ENCODE measurements around the gene MTMR6. TPM values are rescaled to one million over a fixed set of nuclear protein-coding genes. Genes with fewer than 3 reads are reported as not detected.

The MTMR6 gene
- total RNA-seq, 4 donors from 2014 or later: 15.3 to 20.5 (median 17.8) TPM

- TF ChIP-seq CTCF (IDR thresholded peaks at IDR 0.05): no peak
- no peak for ATAC-seq (ENCODE audit: low FRiP score)
- no peak for DNase-seq (ENCODE audit: low spot score)
Measured at GRCh38 chr13:25196971-25197370, 90.3 kb downstream of the MTMR6 start.

Other genes starting within 250 kb of the MTMR6 start
- gene PABPC3, start 191.4 kb downstream of the MTMR6 start, total RNA-seq: under 1 TPM in 1 of 4 donors, not detected in 3; 0.09 TPM
- gene AMER2, start 115.2 kb downstream of the MTMR6 start, total RNA-seq: under 1 TPM in 2 of 4 donors, not detected in 2; 0.09 to 0.95 TPM
- gene NUP58, start 14.1 kb upstream of the MTMR6 start, total RNA-seq: 10 to 100 TPM; 35.8 to 68.0 (median 52.6) TPM
- under 1 TPM in 2 of 4 donors, not detected in 2; 0.16 to 0.19 TPM for gene ATP8A2, start 84.5 kb upstream of the MTMR6 start, total RNA-seq

Data from omental fat pad (tissue), 4 donors.